Measurements from ENCODE around the gene DTNA. TPM values are rescaled to one million over a fixed set of nuclear protein-coding genes. Genes with fewer than 3 reads are reported as not detected.

DTNA gene
- total RNA-seq, 1 experiment from 2014 or later: 0.77 TPM

- DNase-seq (ENCODE audit: low read depth, low spot score) (no peak), ATAC-seq (no peak)
- no peaks in the 10 kb centered on the region for H3K9me3 ChIP-seq (ENCODE audit: control insufficient read depth, insufficient read depth, low read depth, low read length)
- H3K27me3 ChIP-seq (ENCODE audit: control insufficient read depth, insufficient read depth, low read length): no peaks in the 10 kb centered on the region; the same call in 1 of the 2 replicates
- CTCF ChIA-PET: interaction anchor here (0.6 kb wide), 1 partner anchor 16 kb away, joined by 3 read pairs; no protein-coding TSS in a partner anchor
- no TSS peak for BruUV-seq (replicated peaks)
- no peak overlapping the region for H3K4me3 ChIP-seq (ENCODE audit: low read depth in 2 of 2, low read length in 2 of 2)
- H3K36me3 ChIP-seq (ENCODE audit: control insufficient read depth, insufficient read depth, low read length): no peaks in the 10 kb centered on the region
- in situ Hi-C loops (cut with HindIII; ENCODE audit: low pct_unique_long_range_greater_than_20kb, low sequenced_read_pairs): no loop called here
- POLR2A ChIA-PET: no interaction called here
- H3K4me1 ChIP-seq (ENCODE audit: control insufficient read depth, insufficient read depth, low read length): no peaks in the 10 kb centered on the region
- intact Hi-C loops (cut with micrococcal nuclease; ENCODE audit: unreplicated experiment): no loop called here
- no peak overlapping the region for H3K27ac ChIP-seq (ENCODE audit: low read length)
- TF ChIP-seq, protein P1, sequence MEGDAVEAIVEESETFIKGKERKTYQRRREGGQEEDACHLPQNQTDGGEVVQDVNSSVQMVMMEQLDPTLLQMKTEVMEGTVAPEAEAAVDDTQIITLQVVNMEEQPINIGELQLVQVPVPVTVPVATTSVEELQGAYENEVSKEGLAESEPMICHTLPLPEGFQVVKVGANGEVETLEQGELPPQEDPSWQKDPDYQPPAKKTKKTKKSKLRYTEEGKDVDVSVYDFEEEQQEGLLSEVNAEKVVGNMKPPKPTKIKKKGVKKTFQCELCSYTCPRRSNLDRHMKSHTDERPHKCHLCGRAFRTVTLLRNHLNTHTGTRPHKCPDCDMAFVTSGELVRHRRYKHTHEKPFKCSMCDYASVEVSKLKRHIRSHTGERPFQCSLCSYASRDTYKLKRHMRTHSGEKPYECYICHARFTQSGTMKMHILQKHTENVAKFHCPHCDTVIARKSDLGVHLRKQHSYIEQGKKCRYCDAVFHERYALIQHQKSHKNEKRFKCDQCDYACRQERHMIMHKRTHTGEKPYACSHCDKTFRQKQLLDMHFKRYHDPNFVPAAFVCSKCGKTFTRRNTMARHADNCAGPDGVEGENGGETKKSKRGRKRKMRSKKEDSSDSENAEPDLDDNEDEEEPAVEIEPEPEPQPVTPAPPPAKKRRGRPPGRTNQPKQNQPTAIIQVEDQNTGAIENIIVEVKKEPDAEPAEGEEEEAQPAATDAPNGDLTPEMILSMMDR (IDR thresholded peaks at IDR 0.05): no peak
- no peak for TF ChIP-seq TCF7L2 (IDR thresholded peaks at IDR 0.05; ENCODE audit: low read depth, low read length)
- TF ChIP-seq SIN3A (IDR thresholded peaks at IDR 0.05; ENCODE audit: borderline replicate concordance, insufficient read depth, low read depth, low read length): no peak
- TF ChIP-seq POLR2AphosphoS5 (IDR thresholded peaks at IDR 0.05; ENCODE audit: low read depth, low read length): no peak
- TF ChIP-seq, protein P2, sequence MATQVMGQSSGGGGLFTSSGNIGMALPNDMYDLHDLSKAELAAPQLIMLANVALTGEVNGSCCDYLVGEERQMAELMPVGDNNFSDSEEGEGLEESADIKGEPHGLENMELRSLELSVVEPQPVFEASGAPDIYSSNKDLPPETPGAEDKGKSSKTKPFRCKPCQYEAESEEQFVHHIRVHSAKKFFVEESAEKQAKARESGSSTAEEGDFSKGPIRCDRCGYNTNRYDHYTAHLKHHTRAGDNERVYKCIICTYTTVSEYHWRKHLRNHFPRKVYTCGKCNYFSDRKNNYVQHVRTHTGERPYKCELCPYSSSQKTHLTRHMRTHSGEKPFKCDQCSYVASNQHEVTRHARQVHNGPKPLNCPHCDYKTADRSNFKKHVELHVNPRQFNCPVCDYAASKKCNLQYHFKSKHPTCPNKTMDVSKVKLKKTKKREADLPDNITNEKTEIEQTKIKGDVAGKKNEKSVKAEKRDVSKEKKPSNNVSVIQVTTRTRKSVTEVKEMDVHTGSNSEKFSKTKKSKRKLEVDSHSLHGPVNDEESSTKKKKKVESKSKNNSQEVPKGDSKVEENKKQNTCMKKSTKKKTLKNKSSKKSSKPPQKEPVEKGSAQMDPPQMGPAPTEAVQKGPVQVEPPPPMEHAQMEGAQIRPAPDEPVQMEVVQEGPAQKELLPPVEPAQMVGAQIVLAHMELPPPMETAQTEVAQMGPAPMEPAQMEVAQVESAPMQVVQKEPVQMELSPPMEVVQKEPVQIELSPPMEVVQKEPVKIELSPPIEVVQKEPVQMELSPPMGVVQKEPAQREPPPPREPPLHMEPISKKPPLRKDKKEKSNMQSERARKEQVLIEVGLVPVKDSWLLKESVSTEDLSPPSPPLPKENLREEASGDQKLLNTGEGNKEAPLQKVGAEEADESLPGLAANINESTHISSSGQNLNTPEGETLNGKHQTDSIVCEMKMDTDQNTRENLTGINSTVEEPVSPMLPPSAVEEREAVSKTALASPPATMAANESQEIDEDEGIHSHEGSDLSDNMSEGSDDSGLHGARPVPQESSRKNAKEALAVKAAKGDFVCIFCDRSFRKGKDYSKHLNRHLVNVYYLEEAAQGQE (IDR thresholded peaks at IDR 0.05; ENCODE audit: insufficient read depth in 1 of 2, low read depth in 2 of 2, low read length in 1 of 2): no peak
These were observed 137.3 kb downstream of the DTNA start for GRCh38 chr18:34847408-34847807.

DNA sequence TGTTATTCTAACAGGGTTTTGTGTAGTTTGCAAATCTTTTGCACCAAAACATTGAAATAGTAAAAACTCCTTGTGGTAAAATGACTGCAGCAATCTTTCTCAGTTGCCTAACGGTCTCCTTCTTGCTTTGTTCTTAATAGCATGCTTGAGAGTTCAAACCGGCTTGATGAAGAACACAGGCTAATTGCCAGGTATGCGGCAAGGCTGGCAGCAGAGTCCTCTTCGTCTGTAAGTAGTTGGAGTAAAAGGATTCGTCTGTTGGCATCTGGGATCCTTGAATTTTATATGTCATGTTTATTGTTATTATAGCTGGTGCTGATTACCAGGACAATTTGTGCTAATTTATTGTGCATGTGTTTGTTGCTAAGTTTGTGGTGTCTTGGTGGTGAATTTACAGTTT is 138.1 kb downstream of the DTNA start:
- in situ Hi-C loops (cut with HindIII; ENCODE audit: low pct_unique_long_range_greater_than_20kb, low sequenced_read_pairs): no loop called here
- ATAC-seq (no peak), DNase-seq (ENCODE audit: low read depth, low spot score) (no peak)
- no TSS peak for BruUV-seq (replicated peaks)
- ChIA-PET POLR2A (no interaction called here), CTCF (no interaction called here)
- intact Hi-C loops (cut with micrococcal nuclease; ENCODE audit: unreplicated experiment): no loop called here
- Histone ChIP-seq H3K27me3 (ENCODE audit: control insufficient read depth, insufficient read depth, low read length) (no peaks in the 10 kb centered on the region; the same call in 1 of the 2 replicates), H3K9me3 (ENCODE audit: control insufficient read depth, insufficient read depth, low read depth, low read length) (no peaks in the 10 kb centered on the region), H3K36me3 (ENCODE audit: control insufficient read depth, insufficient read depth, low read length) (no peaks in the 10 kb centered on the region), H3K4me3 (ENCODE audit: low read depth in 2 of 2, low read length in 2 of 2) (no peak overlapping the region), H3K27ac (ENCODE audit: low read length) (no peak overlapping the region), H3K4me1 (ENCODE audit: control insufficient read depth, insufficient read depth, low read length) (no peaks in the 10 kb centered on the region)
- TF ChIP-seq, protein P1 (IDR thresholded peaks at IDR 0.05): no peak
- TF ChIP-seq TCF7L2 (IDR thresholded peaks at IDR 0.05; ENCODE audit: low read depth, low read length): no peak
- TF ChIP-seq POLR2AphosphoS5 (IDR thresholded peaks at IDR 0.05; ENCODE audit: low read depth, low read length): no peak
- TF ChIP-seq, protein P2 (IDR thresholded peaks at IDR 0.05; ENCODE audit: insufficient read depth in 1 of 2, low read depth in 2 of 2, low read length in 1 of 2): no peak
- no peak for TF ChIP-seq SIN3A (IDR thresholded peaks at IDR 0.05; ENCODE audit: borderline replicate concordance, insufficient read depth, low read depth, low read length)

All from Panc1 (cell line).